SIG-M5 treated with dmso at 0.1 percent for 504 hours (cell line): ENCODE results near the gene INPP5A.

ENCODE experiments used
- DNase-seq: peaks from one replicate; lab custom pipeline; 2025; ENCODE audit not compliant: unreplicated experiment; lab: John Stamatoyannopoulos, UW

The INPP5A gene

GRCh38 chr10:132578287-132578951, 40.8 kb downstream of the INPP5A start:
- DNase-seq = no peak

- DNase-seq = no peak
These were observed 41.7 kb downstream of the INPP5A start for GRCh38 chr10:132579027-132579859.

DNA sequence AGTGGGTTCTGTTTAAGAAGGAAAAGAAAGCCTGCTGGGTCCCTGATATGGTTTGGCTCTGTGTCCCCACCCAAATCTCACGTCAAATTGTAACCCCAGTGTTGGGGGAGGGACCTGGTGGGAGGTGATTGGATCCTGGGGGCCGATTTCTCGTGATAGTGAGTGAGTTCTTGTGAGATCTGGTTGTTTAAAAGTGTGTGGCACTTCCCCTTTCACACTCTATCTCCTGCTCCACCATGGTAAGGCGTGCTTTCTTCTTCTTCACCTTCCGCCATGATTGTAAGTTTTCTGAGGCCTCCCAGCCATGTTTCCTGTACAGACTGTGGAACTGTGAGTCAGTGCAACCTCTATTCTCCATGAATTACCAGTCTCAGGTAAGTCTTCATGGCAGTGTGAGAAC, 42.6 kb downstream of the INPP5A start:
- DNase-seq = no peak

GRCh38 chr10:132580617-132581016, 43.0 kb downstream of the INPP5A start:
- DNase-seq = no peak

DNA sequence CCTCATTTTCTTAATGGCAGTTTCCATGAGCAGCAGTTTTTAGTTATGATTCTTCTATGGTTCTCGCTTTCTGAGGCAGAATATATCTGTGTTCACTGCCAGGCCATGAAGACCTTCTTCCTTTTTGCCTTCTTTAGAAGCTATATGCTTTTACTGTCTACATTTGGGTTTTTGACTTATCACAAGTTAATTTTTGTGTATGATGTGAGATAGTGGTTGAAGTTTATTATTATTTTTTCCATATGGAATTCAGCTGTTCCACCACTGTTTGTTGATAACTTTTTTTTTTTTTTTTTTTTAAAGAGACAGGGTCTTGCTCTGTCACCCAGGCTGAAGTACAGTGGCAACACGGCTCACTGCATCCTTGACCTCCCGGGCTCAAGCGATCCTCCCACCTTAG, 44.5 kb downstream of the INPP5A start:
- DNase-seq = no peak

GRCh38 chr10:132582771-132583170, 45.2 kb downstream of the INPP5A start:
- no peak for DNase-seq

- no peak for DNase-seq
These were observed 45.9 kb downstream of the INPP5A start for GRCh38 chr10:132583456-132583855.

DNA sequence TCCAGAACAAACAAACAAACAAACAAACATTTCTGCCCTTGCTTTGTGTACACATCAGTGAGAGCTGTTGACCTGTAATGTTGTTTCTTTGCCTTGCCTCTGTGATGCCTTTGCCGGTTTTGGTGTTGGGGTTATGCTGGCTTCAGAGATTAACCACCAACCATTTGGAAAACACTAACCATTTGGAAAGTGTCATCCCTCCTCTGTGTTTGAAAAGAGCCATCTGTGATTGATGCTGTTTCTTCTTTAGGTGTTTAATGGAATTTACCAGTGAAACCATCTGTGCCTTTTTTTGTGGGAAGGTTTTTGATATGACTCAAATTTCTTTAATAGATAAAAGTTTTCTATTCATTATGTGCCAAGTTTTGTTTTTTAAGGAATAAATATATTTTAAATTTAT, 46.5 kb downstream of the INPP5A start:
- DNase-seq = no peak

DNA sequence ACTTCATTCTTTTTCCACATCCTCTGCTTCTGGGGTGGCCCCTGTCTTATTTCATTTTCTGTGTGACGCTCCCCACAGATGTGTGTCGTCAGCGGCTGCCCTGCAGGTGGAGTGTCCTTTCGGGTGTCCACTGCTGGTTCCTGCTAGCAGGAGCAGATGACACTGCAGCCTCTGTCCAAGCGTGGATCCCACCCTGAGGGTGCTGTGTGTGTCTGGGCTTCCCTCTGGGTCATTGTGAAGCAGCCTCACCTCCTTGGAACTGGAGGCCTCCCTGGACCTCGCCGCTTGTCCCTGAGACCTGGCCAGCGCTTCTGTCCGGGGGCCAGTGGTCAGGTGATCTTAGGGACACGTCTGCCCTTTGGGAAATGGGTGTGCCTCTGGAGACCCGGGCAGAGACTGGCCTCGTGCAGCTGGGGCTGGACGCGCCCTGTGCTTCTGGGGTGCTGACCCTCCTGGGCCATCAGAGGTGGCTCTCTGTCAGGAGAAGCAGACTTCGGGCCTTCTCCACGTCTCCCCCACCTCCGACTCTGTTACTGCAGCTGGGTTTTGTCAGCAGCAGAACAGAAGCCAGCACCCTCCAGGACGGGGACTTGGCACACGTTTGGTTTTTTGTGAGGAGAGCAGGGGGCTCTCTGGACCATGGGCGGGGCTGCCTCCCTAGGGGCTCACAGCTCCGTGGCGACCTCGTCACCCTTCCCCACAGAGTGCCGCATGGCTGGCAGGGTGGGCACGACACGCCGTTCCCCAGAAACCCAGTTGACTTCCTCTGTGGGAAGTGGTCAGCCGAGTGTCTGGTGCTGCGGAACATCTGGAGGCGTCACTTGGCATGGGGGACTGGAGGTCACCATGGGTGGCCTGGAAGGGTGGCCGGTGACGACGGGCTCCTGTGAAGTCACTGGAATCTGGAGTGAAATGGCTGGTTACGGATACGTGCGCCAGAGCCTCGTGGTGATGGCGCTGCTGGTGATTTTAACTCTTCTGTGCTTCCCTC, 48.4 kb downstream of the INPP5A start:
- no peak for DNase-seq

GRCh38 chr10:132586739-132587138, 49.2 kb downstream of the INPP5A start:
- DNase-seq = no peak

DNA sequence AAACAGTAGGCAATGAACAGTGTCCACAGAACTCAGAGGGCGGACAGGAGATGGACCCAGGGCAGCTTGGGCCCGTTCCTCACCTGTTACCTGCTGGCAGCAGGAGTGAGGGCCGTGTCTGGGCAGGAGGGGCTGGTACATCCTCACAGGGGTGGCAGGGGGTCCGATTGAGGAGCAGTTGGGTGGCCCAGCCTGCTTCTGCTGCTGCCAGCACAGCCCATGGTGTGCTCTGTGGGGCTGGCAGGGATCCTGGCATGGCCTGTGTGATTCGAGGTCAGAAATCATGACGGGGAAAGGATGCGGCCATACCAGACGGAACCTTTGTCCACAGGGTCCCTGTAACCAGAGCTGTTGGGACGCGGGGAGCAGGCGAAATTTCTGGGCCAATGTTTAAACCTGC, 49.6 kb downstream of the INPP5A start:
- DNase-seq = no peak

DNA sequence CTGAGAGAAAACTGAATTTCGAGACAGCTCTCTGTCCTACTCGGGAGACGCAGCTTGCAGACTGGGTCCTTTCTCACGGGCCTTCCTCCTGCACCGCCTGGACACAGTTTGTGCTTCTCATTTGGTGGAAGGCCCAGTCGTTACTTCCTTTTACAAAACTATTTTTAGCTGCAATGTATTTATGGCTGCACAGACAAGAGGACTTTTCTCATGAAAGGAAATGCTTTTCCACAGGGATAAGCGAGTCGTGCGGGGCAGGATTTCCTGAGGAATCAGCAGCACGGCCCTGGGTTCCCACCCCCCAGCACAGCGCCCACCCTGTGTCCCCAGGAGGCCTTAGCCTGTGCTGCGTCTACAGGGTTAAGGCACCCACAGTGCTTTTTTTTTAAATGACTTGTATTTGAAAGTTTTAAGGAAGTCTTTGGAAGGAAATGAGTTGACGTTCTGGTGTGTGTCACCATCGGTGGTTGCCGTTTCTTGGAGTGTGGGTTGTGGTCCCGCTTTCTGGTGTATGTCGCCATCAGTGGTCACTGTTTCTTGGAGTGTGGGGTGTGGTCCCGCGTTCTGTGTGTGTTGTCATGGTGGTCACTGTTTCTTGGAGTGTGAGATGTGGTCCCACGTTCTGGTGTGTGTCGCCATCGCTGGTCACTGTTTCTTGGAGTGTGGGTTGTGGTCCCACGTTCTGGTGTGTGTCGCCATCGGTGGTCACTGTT, 50.9 kb downstream of the INPP5A start:
- peak; percentile 95 for DNase-seq

- DNase-seq = no peak
These were observed 51.4 kb downstream of the INPP5A start for GRCh38 chr10:132589015-132589414.

DNA sequence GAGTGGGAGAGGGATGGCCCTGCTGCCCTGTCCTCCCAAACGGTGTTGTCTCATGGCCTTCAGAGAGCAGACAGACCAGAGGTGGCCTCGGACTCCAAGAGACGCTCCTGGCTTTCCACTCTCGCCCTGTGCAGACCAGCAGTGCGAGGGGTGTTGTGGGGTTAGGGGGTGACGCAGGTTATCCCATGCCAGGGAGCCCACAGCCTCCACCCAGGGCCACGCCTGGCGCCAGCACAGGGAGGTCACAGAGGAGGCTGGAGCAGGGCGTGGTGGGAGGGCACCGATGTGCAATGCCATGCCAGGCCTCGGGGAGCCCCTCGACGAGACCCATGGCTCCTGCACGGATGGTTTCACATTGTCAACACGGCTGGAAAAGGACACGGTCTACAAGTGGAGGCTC, 52.1 kb downstream of the INPP5A start:
- no peak for DNase-seq

DNA sequence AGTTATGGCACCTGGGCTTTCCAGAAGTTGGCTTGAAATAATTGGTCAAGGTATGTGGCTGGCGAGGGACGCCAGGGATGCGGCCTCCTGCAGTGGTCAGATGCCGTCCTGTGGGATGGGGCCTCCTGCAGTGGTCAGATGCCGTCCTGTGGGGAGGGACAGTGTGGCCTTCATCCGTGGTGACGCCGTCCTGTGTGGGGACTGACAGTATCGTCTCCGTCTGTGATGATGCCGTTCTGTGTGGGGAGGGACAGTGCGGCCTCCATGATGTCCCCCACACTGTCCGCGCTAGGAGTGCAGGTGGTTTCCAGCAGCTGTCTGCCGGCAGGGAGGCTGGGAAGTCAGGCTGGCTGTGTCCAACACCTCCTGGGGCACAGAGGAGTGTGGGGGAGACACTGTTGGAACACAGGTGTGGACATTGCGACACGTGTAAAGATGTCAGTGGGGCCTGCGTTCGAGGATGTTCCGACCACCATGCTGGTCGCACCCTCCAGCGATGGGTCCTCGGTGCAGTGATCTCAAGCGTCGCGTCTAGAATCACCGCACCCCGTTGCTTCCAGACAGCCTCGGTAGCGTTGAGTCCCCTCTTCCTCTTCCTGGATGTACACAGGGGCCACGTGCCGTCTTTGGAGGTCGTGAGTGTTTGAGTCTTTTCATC, 52.6 kb downstream of the INPP5A start:
- no peak for DNase-seq

DNA sequence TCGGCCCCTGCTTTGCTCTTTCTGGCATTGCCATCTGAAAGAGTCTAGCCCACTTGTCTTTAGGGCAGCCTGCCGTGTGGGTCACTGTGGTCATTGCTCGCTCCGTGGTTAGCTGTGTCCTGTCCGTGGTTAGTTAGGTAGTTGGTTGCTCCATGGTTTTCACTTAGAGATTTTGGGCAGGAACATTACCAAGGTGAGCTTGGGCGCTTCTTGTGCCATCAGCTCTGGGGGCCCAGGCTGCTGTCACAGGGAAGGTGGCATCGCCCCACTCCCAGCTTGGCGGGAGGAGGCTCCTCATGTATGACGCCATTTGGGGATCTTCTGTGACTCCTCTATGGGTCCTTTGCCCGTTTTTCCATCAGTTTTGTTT, 53.1 kb downstream of the INPP5A start:
- DNase-seq = no peak

- peak; percentile 48 for DNase-seq
These were observed 53.8 kb downstream of the INPP5A start for GRCh38 chr10:132591166-132591971.

- DNase-seq = no peak
These were observed 55.3 kb downstream of the INPP5A start for GRCh38 chr10:132592790-132593383.

GRCh38 chr10:132593389-132593788, 55.8 kb downstream of the INPP5A start:
- DNase-seq = peak; percentile 6
